ENCODE data around the gene MORN1.

DNA sequence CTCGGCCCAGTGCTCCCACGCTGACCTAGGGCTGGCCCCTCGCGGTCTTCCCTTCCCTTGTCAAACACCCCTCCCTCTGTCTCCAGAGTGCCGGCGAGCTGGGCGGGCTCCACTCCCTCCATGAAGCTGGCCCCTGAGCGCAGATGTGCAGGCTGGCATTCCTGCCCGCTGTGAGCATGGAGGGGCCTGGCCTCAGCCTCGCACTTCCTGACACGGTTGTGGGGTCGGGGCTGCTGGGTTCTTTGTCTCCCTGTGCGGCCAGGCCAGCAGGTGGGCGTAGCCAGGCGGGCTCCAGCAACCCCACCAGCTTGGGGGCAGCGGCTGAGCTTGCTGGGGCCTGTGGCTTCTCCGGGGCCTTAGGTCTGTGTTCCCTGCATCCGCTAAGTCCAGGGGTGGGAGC, 35.2 kb upstream of the MORN1 start:
- TF ChIP-seq, protein P1, sequence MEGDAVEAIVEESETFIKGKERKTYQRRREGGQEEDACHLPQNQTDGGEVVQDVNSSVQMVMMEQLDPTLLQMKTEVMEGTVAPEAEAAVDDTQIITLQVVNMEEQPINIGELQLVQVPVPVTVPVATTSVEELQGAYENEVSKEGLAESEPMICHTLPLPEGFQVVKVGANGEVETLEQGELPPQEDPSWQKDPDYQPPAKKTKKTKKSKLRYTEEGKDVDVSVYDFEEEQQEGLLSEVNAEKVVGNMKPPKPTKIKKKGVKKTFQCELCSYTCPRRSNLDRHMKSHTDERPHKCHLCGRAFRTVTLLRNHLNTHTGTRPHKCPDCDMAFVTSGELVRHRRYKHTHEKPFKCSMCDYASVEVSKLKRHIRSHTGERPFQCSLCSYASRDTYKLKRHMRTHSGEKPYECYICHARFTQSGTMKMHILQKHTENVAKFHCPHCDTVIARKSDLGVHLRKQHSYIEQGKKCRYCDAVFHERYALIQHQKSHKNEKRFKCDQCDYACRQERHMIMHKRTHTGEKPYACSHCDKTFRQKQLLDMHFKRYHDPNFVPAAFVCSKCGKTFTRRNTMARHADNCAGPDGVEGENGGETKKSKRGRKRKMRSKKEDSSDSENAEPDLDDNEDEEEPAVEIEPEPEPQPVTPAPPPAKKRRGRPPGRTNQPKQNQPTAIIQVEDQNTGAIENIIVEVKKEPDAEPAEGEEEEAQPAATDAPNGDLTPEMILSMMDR (IDR thresholded peaks at IDR 0.05; ENCODE audit: low read length), result no peak
- no peak for TF ChIP-seq EZH2 (IDR thresholded peaks at IDR 0.05; ENCODE audit: borderline replicate concordance, low read length)

Data from OCI-LY1 (cell line).